ENCODE results near the gene VILL. TPM values are rescaled to one million over a fixed set of nuclear protein-coding genes. Genes with fewer than 3 reads are reported as not detected.
A peak's percentile ranks its signal among the peaks of the same experiment; 100 is the strongest.

The VILL gene
- total RNA-seq, 4 donors from 2014 or later: 1.8 to 18.7 (median 6.3) TPM

DNA sequence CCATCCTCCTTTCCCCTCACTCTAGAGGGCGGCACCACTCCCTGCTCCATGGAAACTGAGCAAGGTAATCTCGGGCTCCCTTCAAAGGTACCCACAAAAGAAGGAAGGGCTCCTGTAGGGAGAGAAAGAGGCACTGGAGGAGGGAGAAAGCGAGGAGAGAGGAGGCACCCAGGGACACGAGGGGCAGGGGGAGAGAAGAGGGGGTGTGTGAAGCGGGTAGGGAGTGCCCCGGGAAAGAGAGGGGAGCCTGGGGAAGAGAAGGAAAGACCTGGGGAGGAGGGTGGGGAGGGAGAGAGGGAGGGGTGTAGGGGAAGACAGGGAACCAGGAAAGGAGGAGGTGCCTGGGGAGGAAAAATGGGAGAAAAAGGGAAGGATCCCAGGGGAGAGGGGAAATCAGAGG lies 523 bp downstream of the VILL start:
- H3K36me3 ChIP-seq: no peaks in the 10 kb centered on the region
- H3K27ac ChIP-seq: no peak overlapping the region
- no peaks in the 10 kb centered on the region for H3K9me3 ChIP-seq
- TF ChIP-seq, protein P1, sequence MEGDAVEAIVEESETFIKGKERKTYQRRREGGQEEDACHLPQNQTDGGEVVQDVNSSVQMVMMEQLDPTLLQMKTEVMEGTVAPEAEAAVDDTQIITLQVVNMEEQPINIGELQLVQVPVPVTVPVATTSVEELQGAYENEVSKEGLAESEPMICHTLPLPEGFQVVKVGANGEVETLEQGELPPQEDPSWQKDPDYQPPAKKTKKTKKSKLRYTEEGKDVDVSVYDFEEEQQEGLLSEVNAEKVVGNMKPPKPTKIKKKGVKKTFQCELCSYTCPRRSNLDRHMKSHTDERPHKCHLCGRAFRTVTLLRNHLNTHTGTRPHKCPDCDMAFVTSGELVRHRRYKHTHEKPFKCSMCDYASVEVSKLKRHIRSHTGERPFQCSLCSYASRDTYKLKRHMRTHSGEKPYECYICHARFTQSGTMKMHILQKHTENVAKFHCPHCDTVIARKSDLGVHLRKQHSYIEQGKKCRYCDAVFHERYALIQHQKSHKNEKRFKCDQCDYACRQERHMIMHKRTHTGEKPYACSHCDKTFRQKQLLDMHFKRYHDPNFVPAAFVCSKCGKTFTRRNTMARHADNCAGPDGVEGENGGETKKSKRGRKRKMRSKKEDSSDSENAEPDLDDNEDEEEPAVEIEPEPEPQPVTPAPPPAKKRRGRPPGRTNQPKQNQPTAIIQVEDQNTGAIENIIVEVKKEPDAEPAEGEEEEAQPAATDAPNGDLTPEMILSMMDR (IDR thresholded peaks at IDR 0.05): no peak
- no peak for DNase-seq
- peaks cover 0 to 5% of the 10 kb centered on the region in 2 donors for H3K4me1 ChIP-seq
- no peaks in the 10 kb centered on the region for H3K27me3 ChIP-seq
- H3K4me3 ChIP-seq: no peak overlapping the region
- intact Hi-C loops (cut with DNase I; ENCODE audit: low total_unique reads): no loop called here

DNA sequence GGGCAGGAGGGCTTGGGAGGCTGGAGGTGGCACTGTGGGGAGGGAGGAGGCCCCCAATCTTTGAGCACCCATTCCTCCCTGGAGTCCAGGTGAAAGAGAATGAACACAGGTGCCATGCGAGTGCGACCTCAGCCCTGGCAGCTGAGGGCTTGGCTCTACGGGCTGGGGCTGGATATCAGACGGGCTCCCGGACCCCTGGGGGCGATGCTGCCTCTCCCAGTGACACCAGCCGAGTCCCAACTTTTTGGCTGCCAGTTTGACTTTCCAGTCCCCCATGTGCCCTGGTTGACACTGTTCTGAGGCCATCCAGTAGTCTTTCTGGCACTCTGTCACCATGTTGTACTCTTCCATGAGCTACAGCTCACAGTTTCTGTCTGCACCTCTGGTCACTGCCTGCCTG lies 1.2 kb downstream of the VILL start:
- Histone ChIP-seq H3K4me1 (peaks cover 0 to 5% of the 10 kb centered on the region in 2 donors), H3K27me3 (no peaks in the 10 kb centered on the region), H3K4me3 (no peak overlapping the region), H3K27ac (no peak overlapping the region), H3K36me3 (no peaks in the 10 kb centered on the region), H3K9me3 (no peaks in the 10 kb centered on the region)
- TF ChIP-seq, protein P1 (IDR thresholded peaks at IDR 0.05): no peak
- no peak for TF ChIP-seq POLR2A (IDR thresholded peaks at IDR 0.05)
- intact Hi-C loops (cut with DNase I; ENCODE audit: low total_unique reads): no loop called here
- DNase-seq: no peak

DNA sequence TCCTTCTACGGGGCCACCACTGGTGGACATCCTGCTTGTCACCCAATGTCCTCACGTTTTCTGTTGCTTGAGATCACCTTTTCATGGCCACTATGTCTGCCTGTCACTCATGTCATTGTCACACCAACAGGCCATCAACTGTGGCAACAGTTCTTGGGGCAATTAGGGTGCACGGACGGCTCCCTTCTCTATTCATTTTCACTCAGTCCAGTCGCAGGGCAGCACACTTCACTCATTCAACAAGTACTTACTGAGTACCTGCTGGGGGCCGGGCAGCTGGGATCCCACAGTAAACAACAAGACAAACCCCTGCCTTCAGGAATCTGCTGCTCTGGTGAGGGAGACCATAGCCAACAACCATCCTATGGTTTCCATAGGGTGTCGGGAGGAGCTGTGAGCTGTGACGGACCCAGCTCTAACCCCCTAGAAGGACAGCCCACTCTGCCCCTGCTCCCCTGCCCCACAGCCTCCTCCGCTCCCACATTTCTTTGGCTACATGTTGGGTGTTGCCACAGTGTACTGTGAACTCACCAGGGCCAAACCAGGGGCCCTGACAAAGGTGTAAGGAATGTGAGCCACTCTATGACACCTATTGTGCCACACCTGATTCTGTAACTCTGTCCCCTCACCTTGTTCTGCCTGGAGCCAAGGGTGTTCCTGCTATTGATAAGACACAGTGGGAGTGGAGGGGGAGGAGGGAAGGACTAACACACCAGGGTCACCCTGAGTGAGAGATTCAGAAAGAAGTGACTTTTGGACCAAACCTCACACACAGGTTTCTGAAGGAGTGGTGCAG lies 1.9 kb downstream of the VILL start:
- no peak for DNase-seq

DNA sequence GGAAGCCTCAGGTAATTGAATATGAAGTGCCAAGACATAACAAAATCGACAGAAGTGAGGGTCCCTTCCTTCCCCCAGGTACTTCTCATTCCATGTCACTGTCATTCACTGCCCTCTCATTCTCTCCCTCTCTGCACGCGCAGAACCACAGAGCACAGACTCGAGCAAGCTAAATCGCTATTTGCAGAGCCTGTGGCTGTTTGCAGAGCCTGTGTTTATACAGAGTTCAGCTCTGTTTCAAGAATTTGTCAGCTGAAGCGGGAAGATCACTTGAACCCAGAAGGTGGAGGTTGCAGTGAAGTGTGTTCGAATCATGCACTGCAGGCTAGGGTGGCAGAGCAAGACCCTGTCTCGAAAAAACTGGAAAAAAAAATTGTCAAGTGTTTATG lies 2.5 kb downstream of the VILL start:
- DNase-seq: peak in 1 of 2 donors; percentile 10
- Histone ChIP-seq H3K4me3 (no peak overlapping the region), H3K9me3 (no peaks in the 10 kb centered on the region), H3K27me3 (no peaks in the 10 kb centered on the region), H3K36me3 (no peaks in the 10 kb centered on the region), H3K27ac (peak overlapping the region; percentile 67 to 83), H3K4me1 (peaks cover under 1 to 5% of the 10 kb centered on the region in 2 donors)
- intact Hi-C loops (cut with DNase I; ENCODE audit: low total_unique reads): no loop called here
- TF ChIP-seq POLR2A (IDR thresholded peaks at IDR 0.05): no peak
- TF ChIP-seq, protein P1 (IDR thresholded peaks at IDR 0.05): no peak

More for the DNA sequence above, 1.9 kb downstream of the VILL start:
- Histone ChIP-seq H3K27ac (no peak overlapping the region), H3K27me3 (no peaks in the 10 kb centered on the region), H3K9me3 (no peaks in the 10 kb centered on the region), H3K4me3 (no peak overlapping the region), H3K36me3 (no peaks in the 10 kb centered on the region), H3K4me1 (peaks cover 0 to 5% of the 10 kb centered on the region in 2 donors)
- intact Hi-C loops (cut with DNase I; ENCODE audit: low total_unique reads): no loop called here
- TF ChIP-seq POLR2A (IDR thresholded peaks at IDR 0.05): no peak
- TF ChIP-seq, protein P1 (IDR thresholded peaks at IDR 0.05): no peak

DNA sequence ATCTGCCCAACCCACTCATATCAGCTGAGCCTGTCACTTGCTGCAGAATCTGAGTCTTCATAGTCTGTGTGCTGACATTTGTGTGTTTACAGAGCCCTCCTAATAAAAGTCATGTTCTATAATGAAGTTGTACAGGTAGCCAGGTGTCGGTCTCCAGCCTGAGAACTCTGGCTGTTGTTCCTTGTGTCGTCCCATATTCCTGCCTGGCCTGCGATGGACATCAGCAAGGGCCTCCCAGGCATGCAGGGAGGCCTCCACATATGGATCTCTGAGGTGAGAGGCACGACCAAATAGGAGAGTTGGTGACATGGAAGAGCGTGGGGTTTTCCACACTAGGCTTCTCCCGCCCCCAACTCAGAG lies 2.9 kb downstream of the VILL start:
- no peak for DNase-seq
- Histone ChIP-seq H3K4me3 (peak overlapping the region; percentile 37 to 54), H3K36me3 (no peaks in the 10 kb centered on the region), H3K27ac (peak overlapping the region; percentile 67 to 83), H3K9me3 (no peaks in the 10 kb centered on the region), H3K4me1 (peaks cover 4 to 5% of the 10 kb centered on the region in 2 donors), H3K27me3 (no peaks in the 10 kb centered on the region)
- intact Hi-C loops (cut with DNase I; ENCODE audit: low total_unique reads): no loop called here
- TF ChIP-seq, protein P1 (IDR thresholded peaks at IDR 0.05): no peak
- no peak for TF ChIP-seq POLR2A (IDR thresholded peaks at IDR 0.05)
